Dendritic cell treated with granulocyte-macrophage colony-stimulating factor and Interleukin-4, amounts not matched to agents 40 ng/mL and 50 ng/mL, for 4 days (primary cell): ENCODE measurements around the gene HOXD12.

Experiments used
- H3K27ac Mint-ChIP-seq: one replicate; pipeline ENCODE4 v1.8.0; 2022; ENCODE audit warnings: mild to moderate bottlenecking, mixed read lengths
- H3K27me3 Mint-ChIP-seq: one replicate; pipeline ENCODE4 v1.8.0; 2022; ENCODE audit warnings: mild to moderate bottlenecking, mixed read lengths
- H3K36me3 Mint-ChIP-seq: one replicate; pipeline ENCODE4 v1.8.0; 2022; ENCODE audit warnings: low read depth, mixed read lengths
- H3K4me1 Mint-ChIP-seq: one replicate; pipeline ENCODE4 v1.8.0; 2022; ENCODE audit warnings: low read depth, mixed read lengths
- H3K4me3 Mint-ChIP-seq: one replicate; pipeline ENCODE4 v1.8.0; 2022; ENCODE audit warnings: mild to moderate bottlenecking, moderate library complexity, mixed read lengths
- H3K9me3 Mint-ChIP-seq: one replicate; pipeline ENCODE4 v1.8.0; 2022; ENCODE audit warnings: mixed read lengths
- intact Hi-C: fragments of 100-400 bp; cut with micrococcal nuclease; formaldehyde crosslinking; loops from one replicate; pipeline ENCODE4 v1.15.0; 2022

HOXD12 gene

DNA sequence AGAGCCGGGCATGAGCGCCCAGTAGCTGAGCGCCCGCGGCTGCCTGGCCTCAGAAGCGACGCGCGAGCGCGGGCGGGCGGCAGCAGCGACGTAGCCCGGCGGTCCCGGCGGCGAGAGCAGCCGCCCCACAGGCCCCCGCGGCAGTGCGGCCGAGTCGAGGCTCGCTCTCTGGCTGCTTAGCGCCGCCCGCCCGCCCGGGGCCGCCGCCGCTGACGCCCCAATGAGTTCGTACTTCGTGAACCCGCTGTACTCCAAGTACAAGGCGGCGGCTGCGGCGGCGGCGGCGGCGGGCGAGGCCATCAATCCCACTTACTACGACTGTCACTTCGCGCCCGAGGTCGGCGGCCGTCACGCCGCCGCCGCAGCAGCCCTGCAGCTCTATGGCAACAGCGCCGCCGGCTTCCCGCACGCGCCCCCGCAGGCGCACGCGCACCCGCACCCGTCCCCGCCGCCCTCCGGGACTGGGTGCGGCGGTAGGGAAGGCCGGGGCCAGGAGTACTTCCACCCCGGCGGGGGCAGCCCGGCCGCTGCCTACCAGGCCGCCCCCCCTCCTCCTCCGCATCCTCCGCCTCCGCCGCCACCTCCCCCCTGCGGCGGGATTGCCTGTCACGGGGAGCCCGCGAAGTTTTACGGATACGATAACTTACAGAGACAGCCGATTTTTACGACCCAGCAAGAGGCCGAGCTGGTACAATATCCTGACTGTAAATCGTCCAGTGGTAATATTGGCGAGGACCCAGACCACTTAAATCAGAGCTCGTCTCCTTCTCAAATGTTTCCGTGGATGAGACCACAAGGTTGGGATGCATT, 30.8 kb downstream of the HOXD12 start:
- H3K27ac Mint-ChIP-seq, result no peak overlapping the region
- intact Hi-C loops, result loop anchor here (10.0 kb wide), 1 partner anchor 684 kb away; no protein-coding TSS in a partner anchor
- no peaks in the 10 kb centered on the region for H3K9me3 Mint-ChIP-seq
- peak overlapping the region; percentile 55 for H3K4me3 Mint-ChIP-seq
- H3K4me1 Mint-ChIP-seq, result peaks cover 25% of the 10 kb centered on the region
- H3K27me3 Mint-ChIP-seq, result peaks cover 86% of the 10 kb centered on the region
- H3K36me3 Mint-ChIP-seq, result no peaks in the 10 kb centered on the region

DNA sequence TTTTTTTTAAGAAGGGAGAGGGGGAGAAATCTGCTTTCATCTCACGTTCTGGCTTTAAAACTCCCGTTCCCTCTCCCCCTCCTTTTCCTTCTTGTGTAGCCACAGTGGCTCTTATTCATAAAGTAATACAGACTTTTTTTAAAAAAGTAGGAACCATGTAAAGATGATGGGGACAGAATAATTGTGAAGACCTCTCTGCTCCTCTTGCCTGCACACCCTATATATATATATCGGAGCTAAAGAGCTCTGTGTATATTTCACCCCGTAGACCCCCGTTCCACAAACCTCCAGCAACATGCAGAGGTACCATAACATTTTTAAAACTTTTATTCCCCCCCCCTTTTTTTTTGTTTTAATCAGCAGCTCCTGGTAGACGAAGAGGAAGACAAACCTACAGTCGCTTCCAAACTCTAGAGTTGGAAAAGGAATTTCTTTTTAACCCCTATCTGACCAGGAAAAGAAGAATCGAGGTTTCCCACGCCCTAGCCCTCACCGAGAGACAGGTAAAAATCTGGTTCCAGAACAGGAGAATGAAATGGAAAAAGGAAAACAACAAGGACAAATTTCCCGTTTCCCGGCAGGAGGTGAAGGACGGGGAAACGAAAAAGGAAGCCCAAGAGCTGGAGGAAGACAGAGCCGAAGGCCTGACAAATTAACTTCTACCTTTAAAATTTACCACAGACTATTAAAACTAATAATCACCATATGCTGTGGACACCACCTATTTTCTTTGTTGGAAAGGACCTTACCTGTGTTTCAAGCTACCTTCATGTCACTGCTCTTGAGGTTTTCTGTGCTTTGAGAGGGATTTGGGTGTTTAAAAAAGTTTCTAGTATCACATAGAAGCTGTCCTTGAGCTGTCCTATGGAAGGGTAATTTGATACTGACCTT, 31.6 kb downstream of the HOXD12 start:
- intact Hi-C loops, result loop anchor here (10.0 kb wide), 1 partner anchor 684 kb away; no protein-coding TSS in a partner anchor
- Mint-ChIP-seq H3K4me1 (peaks cover 34% of the 10 kb centered on the region), H3K27me3 (peaks cover 86% of the 10 kb centered on the region), H3K9me3 (no peaks in the 10 kb centered on the region), H3K4me3 (peak overlapping the region; percentile 55), H3K36me3 (no peaks in the 10 kb centered on the region), H3K27ac (no peak overlapping the region)

DNA sequence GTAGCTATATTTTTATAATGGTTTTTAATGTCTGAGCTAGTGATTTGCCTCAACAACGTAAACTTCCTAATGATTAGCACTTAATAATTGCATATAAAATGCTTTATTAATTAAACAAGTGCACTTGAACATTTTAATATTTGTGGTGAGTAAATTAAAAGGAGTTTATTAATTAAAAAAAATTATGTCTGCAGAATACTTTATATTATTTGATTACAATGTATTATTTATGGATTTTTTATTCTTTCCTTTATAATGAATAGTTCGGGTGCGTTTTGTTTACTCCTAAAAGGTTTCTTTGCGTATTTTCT, 32.2 kb downstream of the HOXD12 start:
- no peaks in the 10 kb centered on the region for H3K36me3 Mint-ChIP-seq
- intact Hi-C loops, result loop anchor here (10.0 kb wide), 1 partner anchor 683 kb away; no protein-coding TSS in a partner anchor
- H3K27ac Mint-ChIP-seq, result no peak overlapping the region
- no peaks in the 10 kb centered on the region for H3K9me3 Mint-ChIP-seq
- H3K27me3 Mint-ChIP-seq, result peaks cover 86% of the 10 kb centered on the region
- no peak overlapping the region for H3K4me3 Mint-ChIP-seq
- peaks cover 35% of the 10 kb centered on the region for H3K4me1 Mint-ChIP-seq

DNA sequence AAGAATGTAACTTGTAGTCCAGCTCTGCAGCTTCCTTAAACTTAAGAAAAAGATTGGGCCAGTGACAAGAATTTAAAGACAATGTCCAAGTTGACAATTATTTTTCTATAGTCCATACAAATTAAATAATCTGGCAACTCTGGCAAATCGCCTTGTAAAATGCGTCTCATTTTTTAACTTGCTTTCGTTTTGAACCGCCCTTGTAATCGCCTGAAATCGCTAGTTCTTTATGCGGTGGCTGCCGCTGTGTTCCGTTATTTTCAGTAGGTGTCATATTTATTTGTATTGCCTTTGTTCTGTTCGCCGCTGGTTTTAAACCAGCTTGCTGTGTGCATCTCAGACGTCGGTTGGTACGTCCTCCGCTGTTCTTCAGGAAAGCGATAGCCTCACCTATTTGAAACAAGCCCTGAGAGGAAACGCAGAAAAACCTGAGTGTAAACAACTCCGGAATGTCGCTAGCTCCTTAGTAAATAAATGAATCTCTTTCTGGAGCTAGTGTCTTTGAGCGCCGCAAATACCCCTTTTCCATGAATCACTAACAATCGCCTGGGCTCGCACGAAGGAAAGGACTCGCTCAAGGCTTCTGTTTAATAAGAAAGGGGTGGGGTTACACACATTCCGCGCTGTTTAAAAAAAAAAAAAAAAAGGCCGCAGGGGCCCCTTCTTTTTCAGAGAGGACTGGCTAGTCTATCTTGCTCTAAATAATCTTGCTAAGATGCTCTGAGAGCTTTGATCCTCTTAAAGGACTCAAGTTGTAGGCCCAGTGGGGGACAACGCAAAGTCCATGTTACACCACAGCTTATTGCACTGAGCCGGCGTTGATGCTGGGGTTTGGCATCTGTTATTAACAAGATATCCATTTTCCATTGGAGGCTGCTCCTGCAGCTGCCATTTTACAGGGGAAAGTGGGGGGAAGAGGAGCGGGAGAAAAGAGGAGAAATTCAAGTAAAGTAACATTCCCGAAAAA, 32.9 kb downstream of the HOXD12 start:
- intact Hi-C loops, result loop anchor here (10.0 kb wide), 1 partner anchor 682 kb away; no protein-coding TSS in a partner anchor
- peak overlapping the region; percentile 54 for H3K4me3 Mint-ChIP-seq
- H3K27ac Mint-ChIP-seq, result no peak overlapping the region
- H3K9me3 Mint-ChIP-seq, result no peaks in the 10 kb centered on the region
- H3K36me3 Mint-ChIP-seq, result no peaks in the 10 kb centered on the region
- peaks cover 89% of the 10 kb centered on the region for H3K27me3 Mint-ChIP-seq
- H3K4me1 Mint-ChIP-seq, result peaks cover 35% of the 10 kb centered on the region

DNA sequence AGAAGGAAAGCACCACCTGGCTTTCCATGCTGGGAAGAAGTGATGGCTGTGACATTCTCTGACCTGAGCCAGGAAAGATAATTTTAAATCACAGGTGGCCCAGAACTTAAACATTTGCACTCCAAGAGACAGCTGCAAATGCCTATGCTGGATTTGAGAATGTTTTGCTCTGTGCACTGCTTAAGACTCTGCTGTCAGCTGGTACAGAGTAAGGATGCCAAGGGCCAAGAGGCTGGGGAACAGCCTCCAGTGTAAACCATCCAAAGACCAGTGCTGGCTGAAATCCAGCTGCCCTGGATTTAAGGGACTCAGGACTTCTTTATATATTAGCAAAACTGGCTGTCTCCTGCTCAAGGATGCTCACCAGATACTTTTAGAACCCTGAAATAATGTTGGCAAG, 33.8 kb downstream of the HOXD12 start:
- Mint-ChIP-seq H3K27me3 (peaks cover 89% of the 10 kb centered on the region), H3K9me3 (no peaks in the 10 kb centered on the region), H3K4me1 (peaks cover 29% of the 10 kb centered on the region), H3K27ac (no peak overlapping the region), H3K36me3 (no peaks in the 10 kb centered on the region), H3K4me3 (no peak overlapping the region)
- intact Hi-C loops, result loop anchor here (10.0 kb wide), 1 partner anchor 681 kb away; no protein-coding TSS in a partner anchor

DNA sequence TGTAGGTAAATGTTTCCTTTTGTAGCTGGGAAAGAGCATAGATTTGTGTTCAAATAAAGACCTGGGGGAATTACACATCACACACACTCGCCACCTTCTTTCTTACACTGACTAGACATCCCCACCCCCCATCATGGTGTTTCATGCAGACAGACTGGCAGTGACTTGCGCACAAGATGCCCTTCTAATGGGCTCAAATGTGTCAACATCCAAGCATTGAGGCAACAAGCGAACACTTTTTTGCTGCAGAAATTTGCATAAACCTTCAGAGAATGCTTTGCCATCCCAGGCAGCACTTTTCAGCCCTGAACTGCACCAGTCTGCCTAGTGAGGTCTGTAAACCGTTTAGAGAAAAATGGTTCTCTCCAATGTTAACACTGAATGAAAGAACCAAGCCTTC, 34.4 kb downstream of the HOXD12 start:
- peaks cover 89% of the 10 kb centered on the region for H3K27me3 Mint-ChIP-seq
- intact Hi-C loops, result loop anchor here (10.0 kb wide), 1 partner anchor 681 kb away; no protein-coding TSS in a partner anchor
- H3K4me1 Mint-ChIP-seq, result peaks cover 30% of the 10 kb centered on the region

DNA sequence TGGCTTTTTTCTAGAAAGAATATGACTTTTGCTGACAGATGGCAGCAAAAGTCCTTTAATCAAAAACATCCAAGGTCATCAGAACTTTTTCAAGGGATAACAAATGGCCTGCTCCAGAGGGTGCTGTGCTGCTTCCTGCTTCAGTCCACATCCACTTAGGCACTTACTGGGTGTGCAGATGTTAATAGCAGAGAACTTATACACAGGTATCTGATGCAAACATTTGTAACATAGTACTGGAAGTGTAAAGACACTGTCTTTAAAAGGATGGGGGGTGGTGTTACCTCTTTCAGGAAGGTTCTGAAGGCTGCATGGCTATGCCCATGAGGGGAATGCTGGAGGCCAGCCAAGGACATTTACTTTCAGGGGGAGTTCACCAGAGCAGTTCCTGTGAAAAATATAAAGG, 35.4 kb downstream of the HOXD12 start:
- intact Hi-C loops, result loop anchor here (10.0 kb wide), 1 partner anchor 680 kb away; no protein-coding TSS in a partner anchor
- Mint-ChIP-seq H3K4me3 (no peak overlapping the region), H3K36me3 (no peaks in the 10 kb centered on the region), H3K27ac (no peak overlapping the region), H3K4me1 (peaks cover 30% of the 10 kb centered on the region), H3K9me3 (no peaks in the 10 kb centered on the region), H3K27me3 (peaks cover 90% of the 10 kb centered on the region)

More for the DNA sequence above, 34.4 kb downstream of the HOXD12 start:
- Mint-ChIP-seq H3K9me3 (no peaks in the 10 kb centered on the region), H3K4me3 (no peak overlapping the region), H3K27ac (no peak overlapping the region), H3K36me3 (no peaks in the 10 kb centered on the region)

DNA sequence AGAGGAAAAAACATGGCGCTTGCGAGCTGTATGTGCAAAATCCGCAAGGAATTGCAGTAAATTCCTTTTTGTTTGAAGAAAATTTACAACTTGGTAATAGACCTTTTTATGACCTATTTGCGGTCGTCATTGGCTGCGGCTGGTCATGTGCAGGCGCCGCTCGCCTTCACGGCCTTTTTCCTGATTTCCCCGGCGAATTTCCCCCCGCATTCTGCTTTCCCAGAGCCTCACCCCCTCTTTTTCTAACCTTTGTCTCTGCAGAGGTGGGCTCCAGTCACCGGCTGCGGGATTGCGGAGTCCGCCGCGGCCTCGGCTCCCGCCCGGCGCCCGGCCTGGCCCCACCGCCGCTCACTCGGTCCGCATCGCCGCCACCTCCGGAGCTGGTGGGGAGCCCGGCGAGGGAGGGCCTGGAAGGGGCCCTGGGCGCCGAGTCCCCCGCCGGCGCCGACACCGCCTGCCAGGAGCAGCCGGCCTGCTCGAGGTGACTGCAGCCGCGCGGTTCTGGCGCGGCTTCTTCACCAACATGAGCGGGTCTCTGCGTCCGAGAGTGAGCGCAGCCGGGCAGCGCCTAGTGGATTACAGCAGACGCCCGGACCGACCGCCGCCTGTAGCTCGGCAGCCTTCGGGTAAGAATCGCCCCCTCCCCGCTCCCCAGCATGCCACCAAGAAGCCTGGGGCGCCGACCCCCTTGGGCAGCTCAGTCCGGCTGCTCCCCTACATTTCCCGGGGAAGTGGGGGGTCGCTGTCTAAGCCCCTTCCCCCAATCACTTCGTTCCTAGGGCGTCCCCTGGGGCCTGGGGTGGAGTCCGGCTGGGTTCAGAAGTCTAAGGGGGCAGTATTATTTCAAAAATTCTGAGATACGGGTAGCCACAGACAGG, 37.0 kb downstream of the HOXD12 start:
- Mint-ChIP-seq H3K36me3 (no peaks in the 10 kb centered on the region), H3K9me3 (no peaks in the 10 kb centered on the region), H3K4me1 (peaks cover 21% of the 10 kb centered on the region), H3K27me3 (peaks cover 94% of the 10 kb centered on the region), H3K27ac (no peak overlapping the region), H3K4me3 (peak overlapping the region; percentile 45)
- intact Hi-C loops, result loop anchor here (10.0 kb wide), 1 partner anchor 678 kb away; no protein-coding TSS in a partner anchor

DNA sequence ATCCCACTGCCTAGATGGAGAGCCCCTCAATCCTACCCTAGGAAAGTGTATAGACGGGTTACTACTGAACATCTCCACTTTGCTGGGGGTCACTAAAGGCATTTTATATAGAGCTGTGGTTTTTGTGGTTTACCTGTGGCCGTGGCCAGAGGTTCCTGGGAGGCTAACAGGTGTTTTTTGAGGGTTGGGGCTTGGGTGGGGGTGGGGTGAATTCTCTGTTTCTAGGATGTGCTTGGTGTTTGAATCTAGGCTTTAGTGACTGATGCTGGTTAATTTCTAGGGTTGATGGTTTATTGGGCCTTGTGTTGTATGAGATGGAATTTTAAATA, 37.6 kb downstream of the HOXD12 start:
- H3K27me3 Mint-ChIP-seq, result peaks cover 97% of the 10 kb centered on the region
- intact Hi-C loops, result loop anchor here (10.0 kb wide), 1 partner anchor 678 kb away; no protein-coding TSS in a partner anchor
- no peak overlapping the region for H3K27ac Mint-ChIP-seq
- H3K36me3 Mint-ChIP-seq, result no peaks in the 10 kb centered on the region
- H3K4me1 Mint-ChIP-seq, result peaks cover 21% of the 10 kb centered on the region
- H3K4me3 Mint-ChIP-seq, result no peak overlapping the region
- no peaks in the 10 kb centered on the region for H3K9me3 Mint-ChIP-seq

DNA sequence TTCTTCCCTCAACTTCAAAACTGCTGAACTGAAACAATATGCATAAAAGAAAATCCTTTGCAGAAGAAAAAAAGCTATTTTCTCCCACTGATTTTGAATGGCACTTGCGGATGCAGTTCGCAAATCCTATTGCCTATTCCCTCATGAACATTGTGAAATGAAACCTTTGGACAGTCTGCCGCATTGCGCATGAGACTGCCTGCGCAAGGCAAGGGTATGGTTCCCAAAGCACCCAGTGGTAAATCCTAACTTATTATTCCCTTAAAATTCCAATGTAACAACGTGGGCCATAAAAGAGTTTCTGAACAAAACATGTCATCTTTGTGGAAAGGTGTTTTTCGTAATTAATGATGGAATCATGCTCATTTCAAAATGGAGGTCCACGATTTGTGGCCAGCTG, 38.3 kb downstream of the HOXD12 start:
- H3K4me1 Mint-ChIP-seq, result peaks cover 21% of the 10 kb centered on the region
- H3K27me3 Mint-ChIP-seq, result peaks cover 97% of the 10 kb centered on the region
- H3K9me3 Mint-ChIP-seq, result no peaks in the 10 kb centered on the region
- H3K4me3 Mint-ChIP-seq, result no peak overlapping the region
- no peaks in the 10 kb centered on the region for H3K36me3 Mint-ChIP-seq
- no peak overlapping the region for H3K27ac Mint-ChIP-seq
- intact Hi-C loops, result loop anchor here (10.0 kb wide), 1 partner anchor 677 kb away; no protein-coding TSS in a partner anchor

DNA sequence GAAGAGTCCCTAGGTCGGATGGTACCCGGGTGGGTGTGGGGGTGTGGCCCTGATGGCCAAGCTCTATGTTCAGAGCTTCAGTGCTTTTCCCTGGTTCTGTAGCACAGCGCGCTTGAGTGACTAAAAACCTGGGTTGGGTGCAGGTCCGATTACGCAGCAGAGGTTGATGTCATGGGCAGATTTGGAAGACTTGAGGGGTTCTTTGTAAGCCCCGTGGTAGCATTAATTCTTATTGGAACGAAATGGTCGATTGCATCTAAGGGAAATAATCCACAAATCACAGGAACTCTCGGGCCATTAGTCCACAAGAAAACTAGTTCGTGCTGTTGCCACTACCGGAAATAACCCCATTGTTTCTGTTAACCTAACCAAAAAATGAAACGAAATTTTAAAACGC, 38.9 kb downstream of the HOXD12 start:
- intact Hi-C loops, result loop anchor here (10.0 kb wide), 1 partner anchor 676 kb away; no protein-coding TSS in a partner anchor

DNA sequence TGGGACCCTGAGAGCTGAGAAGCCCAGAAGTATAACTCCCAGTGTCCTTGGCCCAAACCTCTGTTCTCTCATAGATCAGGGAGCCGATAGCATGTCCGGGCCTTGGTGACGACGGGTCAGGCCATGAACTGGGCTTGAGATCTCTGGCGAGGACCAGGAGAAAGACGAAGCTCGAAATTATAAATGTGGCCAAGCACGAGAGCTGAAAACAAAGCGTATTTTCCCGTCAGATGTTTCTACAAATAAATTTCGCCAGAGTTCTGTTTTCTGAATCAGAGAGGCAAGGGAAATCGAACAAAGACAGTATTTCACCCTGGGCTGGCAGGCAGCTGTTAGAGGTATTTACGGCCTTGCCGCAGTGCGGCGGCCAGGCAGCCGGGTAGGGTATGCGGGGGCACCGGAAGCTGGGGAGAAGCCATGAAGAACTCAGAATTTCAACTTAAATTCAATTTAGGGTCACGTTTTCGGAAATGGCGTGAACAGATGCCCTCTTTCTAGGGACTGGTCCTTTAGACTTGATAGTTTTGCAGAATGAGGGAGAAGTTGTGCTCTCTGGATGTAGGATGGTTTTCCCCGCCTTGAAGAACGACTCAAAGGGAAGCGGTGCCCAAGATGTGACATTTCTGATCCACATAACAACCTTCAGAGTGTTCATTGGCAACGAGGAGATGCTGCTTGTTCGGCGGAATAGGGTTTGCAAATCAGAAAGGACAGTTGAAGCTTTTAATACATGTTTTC, 39.5 kb downstream of the HOXD12 start:
- intact Hi-C loops, result loop anchor here (10.0 kb wide), 1 partner anchor 676 kb away; no protein-coding TSS in a partner anchor
- Mint-ChIP-seq H3K4me3 (no peak overlapping the region), H3K27me3 (peaks cover 97% of the 10 kb centered on the region), H3K36me3 (no peaks in the 10 kb centered on the region), H3K9me3 (no peaks in the 10 kb centered on the region), H3K4me1 (peaks cover 21% of the 10 kb centered on the region), H3K27ac (no peak overlapping the region)

More for the DNA sequence above, 38.9 kb downstream of the HOXD12 start:
- Mint-ChIP-seq H3K27ac (no peak overlapping the region), H3K9me3 (no peaks in the 10 kb centered on the region), H3K27me3 (peaks cover 97% of the 10 kb centered on the region), H3K36me3 (no peaks in the 10 kb centered on the region), H3K4me1 (peaks cover 21% of the 10 kb centered on the region), H3K4me3 (no peak overlapping the region)
